SK-N-SH treated with all-trans-retinoic acid at 6 μM for 48 hours (cell line): Measurements from ENCODE around the gene GPC5.
"Not testable (repeated sequence)": the region's sequence is repeated elsewhere in the genome, so short reads cannot be mapped to it uniquely, and the experiment has no call there.

ENCODE experiments used
- ATAC-seq: fragments of 200-7000 bp; cut with Tn5 transposase; 3 replicates; pipeline ENCODE4 v1.9.1; 2020; ENCODE audit warnings: mild to moderate bottlenecking, moderate library complexity
- ARNTL ChIP-seq: fragments of 450-650 bp; formaldehyde crosslinking; IDR thresholded peaks from 2 replicates; pipeline ENCODE4 v1.5.0; 2020; ENCODE audit warnings: low read depth, mild to moderate bottlenecking, moderate library complexity, borderline replicate concordance
- BACH2 ChIP-seq: fragments of 250-450 bp; sonication (Bioruptor Pico); IDR thresholded peaks from 2 replicates; pipeline ENCODE4 v1.9.0; 2021; ENCODE audit warnings: mild to moderate bottlenecking, borderline replicate concordance
- CREB5 ChIP-seq: fragments of 250-450 bp; sonication (Bioruptor Pico); IDR thresholded peaks from 2 replicates; pipeline ENCODE4 v1.5.1; 2020; ENCODE audit warnings: low read depth, mild to moderate bottlenecking, moderate library complexity
- CSDC2 ChIP-seq: fragments of 250-450 bp; sonication (Bioruptor Pico); IDR thresholded peaks from 2 replicates; pipeline ENCODE4 v1.5.0; 2020; ENCODE audit warnings: mild to moderate bottlenecking, moderate library complexity
- ESRRG ChIP-seq: fragments of 250-450 bp; sonication (Bioruptor Pico); IDR thresholded peaks from 2 replicates; pipeline ENCODE4 v1.6.1; 2021; ENCODE audit warnings: mild to moderate bottlenecking
- GLIS3 ChIP-seq: fragments of 250-450 bp; sonication (Bioruptor Pico); IDR thresholded peaks from 2 replicates; pipeline ENCODE4 v1.5.0; 2020; ENCODE audit warnings: mild to moderate bottlenecking, moderate library complexity
- ISL1 ChIP-seq: fragments of 250-450 bp; sonication (Bioruptor Pico); IDR thresholded peaks from 2 replicates; pipeline ENCODE4 v2.1.2; 2022; ENCODE audit warnings: mild to moderate bottlenecking, moderate library complexity
- OSR1 ChIP-seq: fragments of 250-450 bp; sonication (Bioruptor Pico); IDR thresholded peaks from 2 replicates; pipeline ENCODE4 v1.8.0; 2022; ENCODE audit warnings: moderate library complexity, mild to moderate bottlenecking, inconsistent platforms
- PPARA ChIP-seq: fragments of 250-450 bp; sonication (Bioruptor Pico); IDR thresholded peaks from 2 replicates; pipeline ENCODE4 v1.5.0; 2020; ENCODE audit warnings: mild to moderate bottlenecking, borderline replicate concordance
- RARB ChIP-seq: fragments of 250-450 bp; sonication (Bioruptor Pico); IDR thresholded peaks from 2 replicates; pipeline ENCODE4 v1.8.0; 2021; ENCODE audit warnings: mild to moderate bottlenecking, moderate library complexity
- SNAI2 ChIP-seq: fragments of 250-450 bp; sonication (Bioruptor Pico); IDR thresholded peaks from 2 replicates; pipeline ENCODE4 v1.5.0; 2020; ENCODE audit warnings: mild to moderate bottlenecking, moderate library complexity
- TCF4 ChIP-seq: fragments of 250-450 bp; sonication (Bioruptor Pico); IDR thresholded peaks from 2 replicates; pipeline ENCODE4 v1.8.0; 2021; ENCODE audit warnings: mild to moderate bottlenecking, moderate library complexity, borderline replicate concordance
- TOX ChIP-seq: fragments of 250-450 bp; sonication (Bioruptor Pico); IDR thresholded peaks from 2 replicates; pipeline ENCODE4 v1.8.0; 2021; ENCODE audit warnings: mild to moderate bottlenecking, moderate library complexity, borderline replicate concordance
- TSHZ2 ChIP-seq: fragments of 250-450 bp; sonication (Bioruptor Pico); IDR thresholded peaks from 2 replicates; pipeline ENCODE4 v1.5.0; 2020; ENCODE audit warnings: mild to moderate bottlenecking, moderate library complexity
- ZC3H10 ChIP-seq: fragments of 250-450 bp; sonication (Bioruptor Pico); IDR thresholded peaks from 2 replicates; pipeline ENCODE4 v1.5.1; 2021; ENCODE audit warnings: mild to moderate bottlenecking, moderate library complexity
- ZFP3 ChIP-seq: fragments of 250-450 bp; sonication (Bioruptor Pico); IDR thresholded peaks from 2 replicates; pipeline ENCODE4 v1.5.0; 2020; ENCODE audit warnings: mild to moderate bottlenecking, moderate library complexity
- ZFP30 ChIP-seq: fragments of 450-650 bp; formaldehyde crosslinking; IDR thresholded peaks from 2 replicates; pipeline ENCODE4 v1.5.0; 2022; ENCODE audit warnings: mild to moderate bottlenecking, moderate library complexity
- ZNF565 ChIP-seq: fragments of 450-650 bp; formaldehyde crosslinking; conservative IDR thresholded peaks from 2 replicates; pipeline ENCODE4 v1.5.0; 2020; ENCODE audit warnings: low read depth, mild to moderate bottlenecking, moderate library complexity
- ZNF70 ChIP-seq: fragments of 450-650 bp; formaldehyde crosslinking; IDR thresholded peaks from 2 replicates; pipeline ENCODE4 v1.5.0; 2020; ENCODE audit warnings: mild to moderate bottlenecking, moderate library complexity
- ZNF8 ChIP-seq: fragments of 450-650 bp; formaldehyde crosslinking; IDR thresholded peaks from 2 replicates; pipeline ENCODE4 v1.5.0; 2020; ENCODE audit warnings: mild to moderate bottlenecking, moderate library complexity
- TF ChIP-seq, protein P1 (sequence below): fragments of 250-450 bp; sonication (Bioruptor Pico); IDR thresholded peaks from 2 replicates; pipeline ENCODE4 v1.8.0; 2020; ENCODE audit warnings: mild to moderate bottlenecking, moderate library complexity, borderline replicate concordance
- TF ChIP-seq, protein P2 (sequence below): fragments of 250-450 bp; sonication (Bioruptor Pico); IDR thresholded peaks from 2 replicates; pipeline ENCODE4 v1.8.0; 2021; ENCODE audit warnings: low read depth, mild to moderate bottlenecking, moderate library complexity, borderline replicate concordance
- TF ChIP-seq, protein P3 (sequence below): fragments of 250-450 bp; sonication (Bioruptor Pico); IDR thresholded peaks from 2 replicates; pipeline ENCODE4 v1.5.1; 2021; ENCODE audit warnings: mild to moderate bottlenecking, moderate library complexity

GPC5 gene

DNA sequence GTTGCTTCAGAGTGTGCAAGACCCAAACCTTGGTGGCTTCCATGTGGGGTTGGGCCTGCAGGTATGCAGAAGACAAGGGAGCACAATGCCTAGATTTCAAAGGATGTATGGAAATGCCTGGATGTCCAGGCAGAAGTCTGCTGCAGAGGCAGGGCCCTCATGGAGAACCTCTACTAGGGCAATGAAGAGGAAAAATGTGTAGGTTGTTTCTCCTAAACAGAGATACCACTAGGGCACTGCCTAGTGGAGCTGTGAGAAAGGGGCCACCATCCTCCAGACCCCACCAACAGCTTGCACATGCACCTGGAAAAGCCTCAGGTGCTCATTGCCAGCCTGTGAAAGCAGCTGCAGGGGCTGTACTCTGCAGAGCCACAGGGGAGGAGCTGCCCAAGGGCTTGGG, 1295.6 kb downstream of the GPC5 start:
- no peak for TF ChIP-seq ZNF70 (CRISPR knock-in tag)
- TF ChIP-seq ARNTL (CRISPR knock-in tag), result no peak
- TF ChIP-seq, protein P1, sequence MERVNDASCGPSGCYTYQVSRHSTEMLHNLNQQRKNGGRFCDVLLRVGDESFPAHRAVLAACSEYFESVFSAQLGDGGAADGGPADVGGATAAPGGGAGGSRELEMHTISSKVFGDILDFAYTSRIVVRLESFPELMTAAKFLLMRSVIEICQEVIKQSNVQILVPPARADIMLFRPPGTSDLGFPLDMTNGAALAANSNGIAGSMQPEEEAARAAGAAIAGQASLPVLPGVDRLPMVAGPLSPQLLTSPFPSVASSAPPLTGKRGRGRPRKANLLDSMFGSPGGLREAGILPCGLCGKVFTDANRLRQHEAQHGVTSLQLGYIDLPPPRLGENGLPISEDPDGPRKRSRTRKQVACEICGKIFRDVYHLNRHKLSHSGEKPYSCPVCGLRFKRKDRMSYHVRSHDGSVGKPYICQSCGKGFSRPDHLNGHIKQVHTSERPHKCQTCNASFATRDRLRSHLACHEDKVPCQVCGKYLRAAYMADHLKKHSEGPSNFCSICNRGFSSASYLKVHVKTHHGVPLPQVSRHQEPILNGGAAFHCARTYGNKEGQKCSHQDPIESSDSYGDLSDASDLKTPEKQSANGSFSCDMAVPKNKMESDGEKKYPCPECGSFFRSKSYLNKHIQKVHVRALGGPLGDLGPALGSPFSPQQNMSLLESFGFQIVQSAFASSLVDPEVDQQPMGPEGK, result no peak
- TF ChIP-seq RARB (CRISPR knock-in tag), result no peak
- no peak for TF ChIP-seq ZFP30 (CRISPR knock-in tag)
- TF ChIP-seq ZC3H10 (CRISPR knock-in tag), result no peak
- no peak for ATAC-seq

GRCh38 chr13:92695827-92696226, 1297.4 kb downstream of the GPC5 start:
- ATAC-seq, result not testable (repeated sequence)

DNA sequence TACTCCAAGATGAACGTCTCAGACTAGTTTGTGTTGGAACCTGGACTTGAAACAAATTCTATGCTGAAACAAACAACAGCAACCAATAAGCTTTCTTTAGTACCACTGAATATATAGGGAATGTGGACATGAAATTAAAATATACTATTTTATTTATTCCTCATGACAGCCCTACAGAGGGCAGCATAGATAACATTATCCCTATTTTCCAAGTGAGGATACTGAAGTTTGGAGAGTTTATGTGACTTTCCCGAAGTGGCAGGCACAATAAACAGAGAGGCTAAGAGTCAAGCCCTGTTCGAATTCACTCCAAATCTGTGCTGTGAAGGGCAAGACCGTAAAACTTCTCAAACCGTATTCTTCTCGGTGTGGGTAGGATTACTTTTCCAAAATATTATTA, 1318.3 kb downstream of the GPC5 start:
- peak; percentile 51 for ATAC-seq
- TF ChIP-seq BACH2 (CRISPR knock-in tag), result no peak
- TF ChIP-seq ESRRG (CRISPR knock-in tag), result no peak
- TF ChIP-seq ISL1 (CRISPR knock-in tag), result no peak
- TF ChIP-seq RARB (CRISPR knock-in tag), result no peak
- TF ChIP-seq ZC3H10 (CRISPR knock-in tag), result no peak
- no peak for TF ChIP-seq PPARA (CRISPR knock-in tag)
- no peak for TF ChIP-seq GLIS3 (CRISPR knock-in tag)
- TF ChIP-seq CSDC2 (CRISPR knock-in tag), result no peak
- no peak for TF ChIP-seq ZFP3 (CRISPR knock-in tag)
- TF ChIP-seq ZNF8, result no peak
- TF ChIP-seq CREB5 (CRISPR knock-in tag), result no peak
- no peak for TF ChIP-seq ARNTL (CRISPR knock-in tag)
- no peak for TF ChIP-seq ZFP30 (CRISPR knock-in tag)
- TF ChIP-seq TCF4 (CRISPR knock-in tag), result no peak
- TF ChIP-seq OSR1 (CRISPR knock-in tag), result no peak
- TF ChIP-seq TOX, result no peak
- TF ChIP-seq, all 23 proteins: peak for 0

DNA sequence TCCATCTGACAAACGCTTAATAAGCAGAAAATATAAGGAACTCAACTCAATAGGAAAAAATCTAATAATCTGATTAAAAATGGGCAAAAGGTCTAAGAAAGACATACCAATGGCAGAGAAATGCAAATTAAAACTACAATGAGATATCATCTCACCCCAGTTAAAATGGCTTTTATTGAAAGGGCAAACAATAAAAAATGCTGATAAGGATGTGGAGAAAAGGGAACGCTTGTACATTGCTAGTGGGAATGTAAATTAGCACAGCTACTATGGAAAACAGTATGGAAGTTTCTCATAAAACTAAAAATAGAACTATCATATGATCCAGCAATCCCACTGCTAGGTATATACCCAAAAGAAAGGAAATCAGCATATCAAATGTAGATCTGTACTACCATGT, 1319.4 kb downstream of the GPC5 start:
- no peak for ATAC-seq
- TF ChIP-seq, protein P2, sequence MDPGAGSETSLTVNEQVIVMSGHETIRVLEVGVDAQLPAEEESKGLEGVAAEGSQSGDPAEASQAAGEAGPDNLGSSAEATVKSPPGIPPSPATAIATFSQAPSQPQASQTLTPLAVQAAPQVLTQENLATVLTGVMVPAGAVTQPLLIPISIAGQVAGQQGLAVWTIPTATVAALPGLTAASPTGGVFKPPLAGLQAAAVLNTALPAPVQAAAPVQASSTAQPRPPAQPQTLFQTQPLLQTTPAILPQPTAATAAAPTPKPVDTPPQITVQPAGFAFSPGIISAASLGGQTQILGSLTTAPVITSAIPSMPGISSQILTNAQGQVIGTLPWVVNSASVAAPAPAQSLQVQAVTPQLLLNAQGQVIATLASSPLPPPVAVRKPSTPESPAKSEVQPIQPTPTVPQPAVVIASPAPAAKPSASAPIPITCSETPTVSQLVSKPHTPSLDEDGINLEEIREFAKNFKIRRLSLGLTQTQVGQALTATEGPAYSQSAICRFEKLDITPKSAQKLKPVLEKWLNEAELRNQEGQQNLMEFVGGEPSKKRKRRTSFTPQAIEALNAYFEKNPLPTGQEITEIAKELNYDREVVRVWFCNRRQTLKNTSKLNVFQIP (CRISPR knock-in tag), result no peak
- TF ChIP-seq RARB (CRISPR knock-in tag) (no peak), GLIS3 (CRISPR knock-in tag) (no peak), ARNTL (CRISPR knock-in tag) (no peak), ISL1 (CRISPR knock-in tag) (no peak), ZFP30 (CRISPR knock-in tag) (no peak), CSDC2 (CRISPR knock-in tag) (no peak), ZC3H10 (CRISPR knock-in tag) (no peak), BACH2 (CRISPR knock-in tag) (no peak), TCF4 (CRISPR knock-in tag) (no peak), ZNF565 (CRISPR knock-in tag) (no peak), ZNF8 (no peak), TOX (no peak), SNAI2 (no peak), TSHZ2 (no peak), OSR1 (CRISPR knock-in tag) (no peak), ESRRG (CRISPR knock-in tag) (no peak), CREB5 (CRISPR knock-in tag) (no peak)
- TF ChIP-seq, protein P1, result no peak
- TF ChIP-seq, protein P3, sequence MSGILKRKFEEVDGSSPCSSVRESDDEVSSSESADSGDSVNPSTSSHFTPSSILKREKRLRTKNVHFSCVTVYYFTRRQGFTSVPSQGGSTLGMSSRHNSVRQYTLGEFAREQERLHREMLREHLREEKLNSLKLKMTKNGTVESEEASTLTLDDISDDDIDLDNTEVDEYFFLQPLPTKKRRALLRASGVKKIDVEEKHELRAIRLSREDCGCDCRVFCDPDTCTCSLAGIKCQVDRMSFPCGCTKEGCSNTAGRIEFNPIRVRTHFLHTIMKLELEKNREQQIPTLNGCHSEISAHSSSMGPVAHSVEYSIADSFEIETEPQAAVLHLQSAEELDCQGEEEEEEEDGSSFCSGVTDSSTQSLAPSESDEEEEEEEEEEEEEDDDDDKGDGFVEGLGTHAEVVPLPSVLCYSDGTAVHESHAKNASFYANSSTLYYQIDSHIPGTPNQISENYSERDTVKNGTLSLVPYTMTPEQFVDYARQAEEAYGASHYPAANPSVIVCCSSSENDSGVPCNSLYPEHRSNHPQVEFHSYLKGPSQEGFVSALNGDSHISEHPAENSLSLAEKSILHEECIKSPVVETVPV, result no peak
